GM21529 (cell line): ENCODE data around the gene FPGS.

Experiments
- ATAC-seq: cut with Tn5 transposase; IDR thresholded peaks from one replicate; pipeline ENCODE4 v1.9.1; 2021; ENCODE audit not compliant: unreplicated experiment

FPGS gene

DNA sequence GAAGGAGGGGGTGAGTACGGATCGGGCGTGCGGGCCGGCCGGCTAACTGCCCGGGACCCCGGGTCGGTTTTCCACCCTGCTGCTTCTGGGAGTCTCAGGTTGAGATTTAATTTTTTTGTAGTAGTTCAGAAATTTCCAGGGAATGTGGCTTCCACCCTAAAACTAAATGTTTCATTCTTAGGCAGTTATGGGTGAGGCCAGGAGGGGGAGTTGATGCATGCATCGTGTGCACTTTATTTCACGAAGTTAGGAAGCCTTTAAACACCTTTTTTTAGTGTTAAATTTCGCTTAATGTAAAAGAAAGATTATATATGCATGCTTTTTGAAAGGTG is 15.9 kb upstream of the FPGS start:
- no peak for ATAC-seq

DNA sequence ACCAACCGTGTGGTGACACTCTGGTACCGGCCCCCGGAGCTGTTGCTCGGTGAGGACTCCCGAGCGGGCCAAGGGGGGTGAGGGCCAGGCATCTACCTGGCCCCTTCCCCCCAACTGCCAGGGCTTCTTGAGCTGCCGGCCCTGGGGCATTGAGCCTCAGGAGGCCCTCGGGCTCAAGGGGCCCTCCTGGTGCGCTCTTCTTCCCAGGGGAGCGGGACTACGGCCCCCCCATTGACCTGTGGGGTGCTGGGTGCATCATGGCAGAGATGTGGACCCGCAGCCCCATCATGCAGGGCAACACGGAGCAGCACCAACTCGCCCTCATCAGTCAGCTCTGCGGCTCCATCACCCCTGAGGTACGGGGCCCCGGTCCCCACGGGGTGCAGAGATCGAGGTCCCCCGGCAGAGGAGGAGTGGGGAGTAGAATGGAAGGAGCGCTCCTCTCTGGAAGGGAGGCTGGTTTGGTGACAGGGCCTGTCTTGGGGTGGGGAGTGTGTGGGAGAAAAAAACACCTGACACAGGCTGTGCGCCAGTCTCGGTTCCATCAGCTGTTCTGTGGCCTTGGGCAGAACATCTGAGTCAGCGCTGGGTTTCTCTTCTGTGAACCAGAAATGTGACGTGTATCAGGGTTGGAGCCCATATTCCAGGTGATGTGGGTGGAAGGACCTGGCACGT is 14.2 kb upstream of the FPGS start:
- no peak for ATAC-seq

DNA sequence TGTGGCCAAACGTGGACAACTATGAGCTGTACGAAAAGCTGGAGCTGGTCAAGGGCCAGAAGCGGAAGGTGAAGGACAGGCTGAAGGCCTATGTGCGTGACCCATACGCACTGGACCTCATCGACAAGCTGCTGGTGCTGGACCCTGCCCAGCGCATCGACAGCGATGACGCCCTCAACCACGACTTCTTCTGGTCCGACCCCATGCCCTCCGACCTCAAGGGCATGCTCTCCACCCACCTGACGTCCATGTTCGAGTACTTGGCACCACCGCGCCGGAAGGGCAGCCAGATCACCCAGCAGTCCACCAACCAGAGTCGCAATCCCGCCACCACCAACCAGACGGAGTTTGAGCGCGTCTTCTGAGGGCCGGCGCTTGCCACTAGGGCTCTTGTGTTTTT is 13.5 kb upstream of the FPGS start:
- no peak for ATAC-seq

DNA sequence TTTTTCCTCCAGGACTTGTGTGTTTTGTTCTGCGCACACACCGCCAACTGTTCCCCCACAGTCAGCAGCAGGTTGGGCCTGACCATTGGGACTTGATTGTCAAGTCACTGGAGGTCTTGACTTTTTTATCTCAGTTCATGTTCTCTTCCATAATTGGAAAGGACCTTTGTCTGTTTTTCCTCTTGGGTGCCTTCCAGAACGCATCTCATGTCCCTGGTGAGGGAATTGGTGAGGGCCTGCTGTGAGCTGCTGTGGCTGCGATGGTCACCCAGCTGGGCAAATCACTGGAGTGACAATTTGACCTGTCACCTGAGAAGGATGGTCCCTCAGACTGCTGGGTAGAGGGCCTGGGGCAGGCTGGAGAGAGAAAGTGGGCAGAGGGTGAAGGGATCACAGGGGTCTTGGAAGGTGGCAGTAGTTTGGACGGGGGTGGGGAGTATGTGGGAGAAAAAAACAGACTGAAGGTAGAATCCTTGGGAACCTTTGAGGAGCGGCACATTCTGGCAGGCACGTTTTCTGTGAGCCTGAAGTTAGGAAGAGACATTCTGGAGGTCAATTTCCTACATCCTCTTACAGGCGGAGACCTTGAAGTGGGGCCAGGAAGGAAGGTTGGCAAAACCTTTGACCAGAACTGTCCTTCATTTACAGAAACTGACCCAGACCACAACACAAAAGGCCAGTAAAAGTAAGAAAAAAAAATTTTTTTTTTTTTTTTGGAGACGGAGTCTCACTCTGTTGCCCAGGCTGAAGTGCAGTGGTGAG is 12.4 kb upstream of the FPGS start:
- no peak for ATAC-seq

DNA sequence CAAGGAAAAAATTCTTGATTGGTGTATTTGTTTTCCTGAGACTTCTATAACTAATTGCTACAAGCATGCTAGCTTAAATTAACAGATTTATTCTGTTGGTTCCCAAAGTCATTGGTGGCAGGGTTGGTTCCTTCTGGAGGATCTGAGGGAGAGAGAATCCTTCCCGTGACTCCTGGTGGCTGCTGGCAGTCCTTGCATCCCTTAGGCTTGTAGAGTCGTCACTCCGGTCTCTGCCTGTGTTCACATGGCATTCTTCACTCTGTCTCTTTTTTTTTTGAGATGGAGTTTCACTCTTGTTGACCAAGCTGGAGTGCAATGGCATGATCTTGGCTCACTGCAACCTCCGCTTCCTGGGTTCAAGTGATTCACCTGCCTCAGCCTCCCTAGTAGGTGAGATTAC is 11.6 kb upstream of the FPGS start:
- ATAC-seq: no peak

DNA sequence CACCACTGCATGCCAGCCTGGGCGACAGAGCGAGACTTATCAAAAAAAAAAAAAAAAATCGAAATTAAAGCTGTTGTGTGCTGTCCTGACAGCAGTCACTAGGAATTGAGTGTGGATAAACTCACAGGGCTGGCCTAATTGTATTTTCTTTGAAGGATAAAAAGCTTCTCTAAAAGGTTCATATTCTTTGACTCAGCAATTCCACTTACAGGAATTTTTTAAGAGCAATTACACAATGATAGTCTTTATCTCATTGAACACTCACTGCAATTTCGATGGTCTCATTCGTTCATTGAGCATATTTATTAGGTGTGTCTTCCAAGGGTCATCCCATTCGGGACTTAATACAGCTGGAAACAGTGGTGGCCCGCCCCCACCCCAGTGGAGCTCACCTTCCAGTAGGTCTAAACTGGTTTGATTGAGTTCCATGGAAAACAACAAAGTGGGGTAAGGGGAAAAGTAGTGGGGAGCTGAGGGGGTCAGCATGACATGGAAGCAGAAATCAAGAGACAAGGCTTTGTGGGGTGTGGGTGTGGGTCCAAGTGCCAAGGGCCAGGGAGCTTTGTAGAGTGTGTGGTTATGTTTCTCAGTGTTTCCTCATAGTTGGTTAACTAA is 10.2 kb upstream of the FPGS start:
- no peak for ATAC-seq

DNA sequence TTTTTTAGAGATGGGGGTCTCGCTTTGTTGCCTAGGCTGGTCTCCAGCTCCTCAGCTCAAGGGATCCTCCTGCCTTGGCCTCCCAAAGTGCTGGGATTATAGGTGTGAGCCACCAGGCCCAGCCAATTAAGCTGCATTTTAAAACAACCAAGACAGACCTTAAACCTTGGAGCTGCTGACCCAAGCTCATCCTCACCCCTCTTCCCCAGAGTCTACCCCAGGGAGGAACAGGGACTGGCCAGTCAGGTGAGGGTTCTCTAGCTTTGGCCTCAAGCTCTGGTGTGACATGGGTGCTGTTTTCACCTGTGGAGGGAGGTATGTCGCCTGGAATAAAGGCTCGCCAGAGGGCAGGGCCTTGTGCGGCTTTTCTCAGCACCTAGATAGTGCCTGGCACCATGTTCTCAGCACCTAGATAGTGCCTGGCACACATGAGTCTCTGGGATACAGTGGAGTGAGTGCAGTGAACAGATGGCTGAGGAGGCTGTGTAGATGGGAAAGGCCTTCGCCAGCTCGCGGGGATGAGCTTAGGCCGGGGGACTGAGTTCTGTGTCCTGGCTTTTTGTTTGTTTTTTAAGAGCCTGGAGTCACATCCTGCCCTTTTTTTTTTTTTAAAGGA is 9.5 kb upstream of the FPGS start:
- no peak for ATAC-seq

DNA sequence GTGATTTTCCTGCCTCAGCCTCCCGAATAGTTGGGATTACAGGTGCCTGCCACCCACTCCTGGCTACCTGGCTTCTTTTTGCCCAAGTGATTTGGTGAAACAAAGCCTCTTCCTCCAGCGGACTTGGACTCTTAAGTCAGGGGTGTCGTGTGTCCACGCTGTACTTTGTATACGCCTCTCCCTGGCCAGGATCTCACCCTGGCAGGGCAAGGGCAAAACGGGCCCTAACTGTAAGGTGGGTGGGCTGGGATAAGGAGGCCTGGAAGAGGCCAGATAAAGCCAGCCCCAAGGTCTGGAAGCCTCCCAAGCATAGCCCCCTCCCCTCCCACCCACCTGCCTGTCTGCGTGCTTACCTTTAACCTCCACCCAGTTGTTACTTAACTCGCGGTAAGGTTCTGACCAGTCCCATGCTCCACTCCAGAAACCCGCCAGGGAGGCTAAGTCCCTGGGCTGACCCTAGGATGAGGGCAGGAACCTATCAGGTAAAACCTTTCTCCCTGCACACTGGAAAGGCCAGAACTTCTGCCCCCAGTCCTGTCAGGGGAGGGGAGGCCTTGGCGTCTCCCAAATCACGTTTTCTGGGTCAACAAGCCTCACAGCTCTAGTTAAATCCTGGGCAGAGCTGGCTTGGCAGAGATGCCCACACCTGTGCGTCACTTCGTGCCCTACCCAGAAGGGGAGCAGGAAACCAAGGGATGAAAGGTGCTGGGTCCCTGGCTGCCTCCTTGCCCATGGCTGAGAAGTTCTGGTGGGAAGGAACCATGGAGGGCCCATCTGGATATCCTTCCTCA is 8.5 kb upstream of the FPGS start:
- no peak for ATAC-seq

DNA sequence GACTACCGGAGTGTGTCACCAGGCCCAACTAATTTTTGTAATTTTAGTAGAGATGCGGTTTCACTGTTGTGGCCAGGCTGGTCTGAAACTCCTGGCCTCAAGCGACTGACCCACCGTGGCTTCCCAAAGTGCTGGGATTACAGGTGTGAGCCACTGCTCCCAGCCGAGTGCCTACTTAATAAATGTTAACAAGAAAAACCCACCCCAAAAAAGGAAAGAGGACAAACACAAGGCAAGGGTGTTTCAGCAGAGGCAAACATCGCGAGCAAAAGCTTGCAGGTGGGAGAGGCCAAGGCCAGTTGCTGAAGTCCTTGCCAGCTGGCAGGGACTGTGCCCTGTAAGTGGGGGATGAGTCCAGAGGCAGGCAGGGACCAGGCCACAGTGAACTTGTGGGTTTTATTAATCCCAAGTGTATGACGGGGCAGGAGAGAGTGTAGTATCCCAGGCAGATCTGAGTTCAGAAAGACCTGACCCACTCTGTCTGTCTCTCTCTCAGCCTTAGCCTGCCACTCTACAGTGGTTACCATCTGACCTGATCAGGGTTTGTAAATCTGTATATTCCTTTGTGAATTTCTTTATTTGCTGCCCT is 6.4 kb upstream of the FPGS start:
- ATAC-seq: no peak

DNA sequence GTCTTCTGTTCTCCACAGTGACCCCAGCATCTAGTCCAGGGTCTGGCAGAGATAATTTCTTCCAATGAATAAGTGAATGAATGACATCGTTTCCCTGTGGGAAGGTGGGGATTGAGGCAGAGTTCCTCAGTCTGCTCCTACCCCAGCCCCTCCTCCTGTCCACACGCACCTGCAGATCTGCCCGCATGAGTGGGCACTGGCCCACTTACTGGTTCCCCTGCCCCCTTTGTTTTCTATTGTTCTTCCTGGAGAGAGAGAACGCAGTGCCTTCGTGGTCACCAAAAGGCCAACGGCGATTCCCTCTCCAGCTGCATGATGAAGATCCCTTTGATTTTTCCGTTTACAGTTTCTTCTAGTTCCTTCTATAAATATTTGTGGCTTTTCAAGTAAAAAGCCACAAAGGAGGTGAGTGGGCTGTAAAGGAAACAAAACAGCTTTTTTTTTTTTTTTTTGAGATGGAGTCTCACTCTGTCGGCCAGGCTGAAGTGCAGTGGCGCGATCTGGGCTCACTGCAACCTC is 5.8 kb upstream of the FPGS start:
- ATAC-seq: no peak

DNA sequence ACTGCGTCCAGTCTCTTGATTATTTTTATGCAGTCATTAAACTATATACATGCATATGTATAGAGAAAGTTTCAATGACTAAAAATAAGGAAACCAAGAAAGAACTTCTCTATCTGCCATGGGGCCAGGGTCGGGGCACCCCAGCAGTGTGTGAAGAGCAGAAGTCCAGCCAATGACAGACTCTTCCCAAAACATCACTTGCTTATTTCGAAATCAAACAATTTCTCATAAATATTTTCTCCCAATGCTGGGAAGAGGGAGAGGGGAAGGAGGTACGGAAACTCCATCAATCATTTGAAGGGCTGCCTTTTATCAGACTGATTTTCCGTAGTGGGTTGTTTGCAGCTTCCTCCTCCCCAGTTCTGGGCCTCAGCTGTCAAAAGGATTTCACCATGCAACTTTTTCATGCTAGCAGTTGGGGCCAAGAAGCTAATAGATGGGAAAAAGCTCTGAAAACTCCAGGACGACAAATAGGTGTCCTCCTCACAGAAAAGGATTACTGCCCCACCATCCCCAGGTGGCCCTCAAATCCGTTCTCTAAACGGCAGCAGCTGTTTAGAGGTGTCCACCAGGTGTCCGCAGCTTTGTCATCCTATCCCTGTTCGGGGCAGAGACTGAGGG is 617 bp upstream of the FPGS start:
- no peak for ATAC-seq

DNA sequence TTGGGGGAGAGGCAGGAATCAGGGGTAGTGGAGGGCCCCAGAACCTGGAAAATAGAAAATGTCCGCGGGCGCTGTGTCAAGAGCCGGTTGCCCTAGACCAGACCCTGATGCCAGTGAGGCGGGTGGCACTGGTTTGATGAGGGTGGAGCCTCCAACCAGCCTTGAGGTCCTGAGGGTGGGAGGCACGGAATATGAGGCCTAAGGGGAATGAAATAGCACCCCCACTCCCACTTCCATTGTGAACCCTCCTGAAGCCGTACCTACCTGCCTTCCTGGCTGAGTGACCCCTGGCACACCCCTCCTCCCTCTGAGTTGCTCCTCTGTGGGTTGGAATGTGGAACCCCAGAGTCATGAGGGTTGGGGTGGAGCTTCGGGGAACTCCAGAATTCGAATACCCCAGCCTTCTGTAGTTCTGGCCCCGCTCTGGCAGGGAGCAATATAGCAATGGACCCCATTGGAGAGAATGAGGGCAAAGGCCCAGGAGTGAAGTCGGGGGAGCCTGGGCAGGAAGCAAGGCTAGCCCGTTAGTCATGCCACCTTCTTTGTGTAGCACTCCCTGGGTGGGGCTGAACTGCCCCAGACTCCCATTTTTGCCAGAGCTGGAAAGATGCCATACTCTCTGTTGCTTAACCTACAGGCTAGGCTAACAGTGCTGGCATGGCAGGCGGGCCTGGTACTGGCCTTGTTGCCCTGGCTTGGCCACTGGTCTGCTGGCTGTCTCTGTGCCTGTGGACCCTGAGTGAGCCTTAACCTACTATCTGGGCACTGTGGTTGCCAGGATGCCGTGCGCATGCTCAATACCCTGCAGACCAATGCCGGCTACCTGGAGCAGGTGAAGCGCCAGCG is 1.0 kb downstream of the FPGS start:
- ATAC-seq: no peak

DNA sequence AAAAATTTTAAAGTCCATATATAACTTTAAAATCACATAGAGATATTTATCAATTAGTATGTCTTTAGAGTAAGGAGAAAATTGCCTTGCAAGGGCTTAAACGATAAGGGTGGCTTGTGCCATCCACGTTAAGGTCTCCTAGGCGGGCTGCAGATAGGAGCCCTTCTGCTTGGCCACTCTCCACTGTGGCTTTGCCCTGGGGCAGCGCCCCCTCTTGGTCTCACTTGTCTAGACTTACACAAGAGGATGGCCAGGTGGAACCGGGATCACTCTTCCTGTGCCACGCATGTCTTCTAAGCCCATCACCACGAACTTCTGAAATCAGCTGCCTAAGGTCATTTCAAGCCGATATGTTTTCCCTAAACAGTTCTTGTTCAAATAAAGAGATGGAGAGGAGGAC is 2.9 kb downstream of the FPGS start:
- no peak for ATAC-seq

DNA sequence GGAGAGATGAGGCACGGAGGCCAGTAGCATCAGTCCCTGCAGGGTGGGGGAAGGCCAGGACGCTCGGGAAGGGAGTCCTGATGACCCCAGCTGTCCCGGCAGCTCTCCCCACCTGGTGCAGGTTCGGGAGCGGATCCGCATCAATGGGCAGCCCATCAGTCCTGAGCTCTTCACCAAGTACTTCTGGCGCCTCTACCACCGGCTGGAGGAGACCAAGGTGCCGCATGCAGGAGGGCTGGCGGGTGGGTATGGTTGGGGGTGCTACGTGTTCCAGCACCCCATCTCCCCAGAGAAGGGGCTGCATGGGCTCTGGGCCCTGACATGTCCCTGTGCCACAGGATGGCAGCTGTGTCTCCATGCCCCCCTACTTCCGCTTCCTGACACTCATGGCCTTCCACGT is 4.2 kb downstream of the FPGS start:
- ATAC-seq: no peak

DNA sequence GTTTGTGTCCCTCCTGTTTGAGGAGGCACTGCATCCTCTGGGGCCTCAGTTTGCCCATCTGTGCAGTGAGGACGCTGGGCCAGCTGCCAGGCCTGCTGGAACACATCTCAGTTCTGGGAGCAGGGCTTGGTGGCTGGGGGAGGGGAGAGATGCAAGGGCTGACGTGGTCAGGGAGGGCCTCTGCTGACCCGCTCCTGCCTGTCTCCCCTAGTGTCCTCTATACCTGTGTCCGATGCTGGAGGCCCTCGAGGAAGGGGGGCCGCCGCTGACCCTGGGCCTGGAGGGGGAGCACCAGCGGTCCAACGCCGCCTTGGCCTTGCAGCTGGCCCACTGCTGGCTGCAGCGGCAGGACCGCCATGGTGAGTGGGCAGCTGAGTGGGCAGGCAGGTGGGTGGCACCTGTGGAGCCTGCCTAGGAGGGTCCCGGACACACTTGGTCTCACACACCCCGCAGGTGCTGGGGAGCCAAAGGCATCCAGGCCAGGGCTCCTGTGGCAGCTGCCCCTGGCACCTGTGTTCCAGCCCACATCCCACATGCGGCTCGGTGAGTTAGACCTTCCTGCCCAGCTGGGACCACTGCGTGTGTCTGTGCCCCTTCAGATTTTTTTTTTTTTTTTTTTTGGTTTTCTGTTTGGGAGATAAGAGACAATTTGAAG is 5.8 kb downstream of the FPGS start:
- no peak for ATAC-seq

DNA sequence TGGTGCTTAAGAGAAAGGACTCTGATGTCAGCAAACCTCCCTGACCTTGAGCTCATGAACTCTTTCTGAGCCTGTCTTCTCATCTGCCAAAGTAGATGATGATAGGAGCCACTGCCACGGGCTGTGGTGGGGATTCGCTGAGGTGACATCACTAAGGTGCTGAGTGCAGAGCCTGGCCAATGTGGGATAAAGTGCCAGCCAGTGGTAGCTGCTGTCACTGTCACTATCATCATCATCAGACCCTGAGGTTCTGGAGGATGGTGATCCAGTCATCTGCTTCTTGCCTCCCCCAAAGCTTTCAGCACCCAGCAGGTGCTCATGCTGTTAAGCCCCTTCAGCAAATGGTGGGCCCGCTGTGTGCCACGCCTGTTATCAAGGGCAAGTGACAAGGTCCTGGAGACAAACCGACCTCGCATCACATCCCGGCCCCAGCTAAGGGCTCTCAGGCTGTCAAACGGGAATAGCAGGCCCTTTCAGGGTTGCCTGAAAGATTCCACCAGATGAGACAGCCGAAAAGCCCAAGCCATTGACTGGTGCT is 6.4 kb downstream of the FPGS start:
- no peak for ATAC-seq

DNA sequence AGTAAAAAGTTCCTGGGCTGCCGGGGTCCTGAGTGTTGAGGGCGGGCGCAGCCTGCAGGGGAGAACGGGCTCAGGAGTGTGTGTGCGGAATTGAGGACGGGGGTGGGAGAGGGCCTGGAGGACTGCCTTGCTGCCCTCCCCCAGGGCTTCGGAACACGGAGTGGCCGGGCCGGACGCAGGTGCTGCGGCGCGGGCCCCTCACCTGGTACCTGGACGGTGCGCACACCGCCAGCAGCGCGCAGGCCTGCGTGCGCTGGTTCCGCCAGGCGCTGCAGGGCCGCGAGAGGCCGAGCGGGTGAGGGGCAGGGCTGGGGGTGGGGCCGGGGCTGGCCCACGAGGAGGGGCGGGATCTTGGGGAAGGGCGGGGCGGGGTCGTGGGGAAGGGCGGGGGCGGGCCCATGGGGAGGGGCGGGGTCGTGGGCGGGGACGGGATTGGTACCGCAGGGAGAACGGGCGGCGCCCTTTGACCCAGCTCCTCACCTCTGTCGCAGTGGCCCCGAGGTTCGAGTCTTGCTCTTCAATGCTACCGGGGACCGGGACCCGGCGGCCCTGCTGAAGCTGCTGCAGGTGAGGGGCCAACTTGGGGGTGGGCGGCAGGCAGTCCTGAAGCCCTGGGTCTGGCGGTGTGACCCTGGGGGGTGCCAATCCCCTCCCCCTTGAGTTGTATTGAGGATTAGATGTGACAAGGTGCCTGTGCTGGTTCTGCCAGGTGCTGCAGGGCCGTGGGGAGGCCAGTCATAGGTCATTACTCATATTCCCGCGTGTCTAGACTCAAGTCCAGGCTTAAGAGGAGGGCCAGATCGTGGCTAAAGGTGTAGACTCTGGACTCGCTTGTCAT is 7.1 kb downstream of the FPGS start:
- no peak for ATAC-seq
